ENCODE measurements around the gene CNTNAP2. TPM values are rescaled to one million over a fixed set of nuclear protein-coding genes. Genes with fewer than 3 reads are reported as not detected.

The CNTNAP2 gene
- total RNA-seq, 2 experiments from 2014 or later = 0.28 TPM; not detected in 1

DNA sequence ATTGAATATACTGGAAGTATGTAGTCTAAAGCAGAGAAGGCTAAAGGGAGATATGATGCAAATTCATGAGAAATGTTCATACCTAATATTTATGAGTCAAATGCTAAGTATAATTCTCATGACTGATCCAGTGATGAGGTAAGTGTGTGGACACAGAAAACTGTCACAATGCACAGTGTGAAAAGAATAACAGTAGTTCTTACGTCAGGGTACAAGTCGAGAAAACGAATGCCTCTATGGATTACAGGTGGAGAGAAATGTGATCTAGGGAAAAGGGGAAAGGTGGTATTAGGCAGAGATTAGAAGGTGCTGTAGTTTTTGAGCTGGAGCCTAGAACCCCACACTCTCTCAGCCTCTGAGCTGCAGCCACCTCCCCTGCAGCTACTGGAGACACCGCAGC is 542.0 kb downstream of the CNTNAP2 start:
- Histone ChIP-seq H3K36me3 (ENCODE audit: insufficient read depth, low read length) (no peaks in the 10 kb centered on the region), H3K4me1 (ENCODE audit: insufficient read depth, low read length, poor library complexity, severe bottlenecking) (no peaks in the 10 kb centered on the region), H3K9me2 (ENCODE audit: insufficient read depth, low read length) (no peaks in the 10 kb centered on the region), H4K20me1 (ENCODE audit: insufficient read depth, low read length) (no peaks in the 10 kb centered on the region), H3K79me2 (ENCODE audit: insufficient read depth, low read depth, low read length) (no peaks in the 10 kb centered on the region), H3K4me3 (ENCODE audit: low read depth, low read length, poor library complexity, severe bottlenecking) (no peak overlapping the region), H2AFZ (ENCODE audit: low read length) (no peak overlapping the region), H3K9me3 (ENCODE audit: low read length) (no peaks in the 10 kb centered on the region), H3K27ac (ENCODE audit: low read depth, low read length, poor library complexity, severe bottlenecking) (no peak overlapping the region), H3K4me2 (ENCODE audit: low read length) (no peak overlapping the region)
- ChIA-PET CTCF (ENCODE audit: unreplicated experiment) (no interaction called here), POLR2A (no interaction called here)
- TF ChIP-seq EZH2phosphoT487 (IDR thresholded peaks at IDR 0.05; ENCODE audit: borderline replicate concordance, low read depth, low read length) = no peak
- TF ChIP-seq CTCF (conservative IDR thresholded peaks at IDR 0.05; ENCODE audit: low read length) = no peak
- DNase-seq (ENCODE audit: low spot score) = no peak
- BruUV-seq (replicated peaks) = no TSS peak
- intact Hi-C loops (cut with micrococcal nuclease; ENCODE audit: unreplicated experiment) = no loop called here

DNA sequence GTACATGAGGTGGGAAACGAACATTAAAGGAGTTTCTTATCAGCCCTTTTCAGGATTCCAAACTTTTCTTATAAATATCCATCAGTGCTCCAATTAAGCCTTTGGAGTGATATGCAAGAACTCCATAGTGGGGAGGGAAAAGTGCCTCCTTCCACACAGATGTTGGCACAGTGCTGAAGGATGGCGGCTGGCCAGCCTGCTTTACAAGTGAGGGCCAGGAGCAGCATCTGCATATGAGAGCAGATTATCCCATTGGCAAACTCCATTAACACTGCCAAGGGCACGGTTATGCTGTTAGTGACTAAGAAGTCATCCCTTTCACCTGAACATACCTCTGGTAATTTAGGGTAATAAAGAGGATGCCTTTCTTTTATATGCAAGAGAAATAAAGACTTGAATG is 543.1 kb downstream of the CNTNAP2 start:
- no peak overlapping the region for H3K4me2 ChIP-seq (ENCODE audit: low read length)
- H3K79me2 ChIP-seq (ENCODE audit: insufficient read depth, low read depth, low read length) = no peaks in the 10 kb centered on the region
- no peak for DNase-seq (ENCODE audit: low spot score)
- ChIA-PET POLR2A (no interaction called here), CTCF (ENCODE audit: unreplicated experiment) (no interaction called here)
- H2AFZ ChIP-seq (ENCODE audit: low read length) = no peak overlapping the region
- no peaks in the 10 kb centered on the region for H3K9me3 ChIP-seq (ENCODE audit: low read length)
- no peak overlapping the region for H3K4me3 ChIP-seq (ENCODE audit: low read depth, low read length, poor library complexity, severe bottlenecking)
- H3K4me1 ChIP-seq (ENCODE audit: insufficient read depth, low read length, poor library complexity, severe bottlenecking) = no peaks in the 10 kb centered on the region
- H3K36me3 ChIP-seq (ENCODE audit: insufficient read depth, low read length) = no peaks in the 10 kb centered on the region
- H3K27ac ChIP-seq (ENCODE audit: low read depth, low read length, poor library complexity, severe bottlenecking) = no peak overlapping the region
- no peaks in the 10 kb centered on the region for H3K9me2 ChIP-seq (ENCODE audit: insufficient read depth, low read length)
- no TSS peak for BruUV-seq (replicated peaks)
- intact Hi-C loops (cut with micrococcal nuclease; ENCODE audit: unreplicated experiment) = no loop called here
- H4K20me1 ChIP-seq (ENCODE audit: insufficient read depth, low read length) = no peaks in the 10 kb centered on the region
- TF ChIP-seq EZH2phosphoT487 (IDR thresholded peaks at IDR 0.05; ENCODE audit: borderline replicate concordance, low read depth, low read length) = no peak
- TF ChIP-seq CTCF (conservative IDR thresholded peaks at IDR 0.05; ENCODE audit: low read length) = no peak

- DNase-seq (ENCODE audit: low spot score) = no peak
- no peaks in the 10 kb centered on the region for H3K36me3 ChIP-seq (ENCODE audit: insufficient read depth, low read length)
- H3K4me3 ChIP-seq (ENCODE audit: low read depth, low read length, poor library complexity, severe bottlenecking) = no peak overlapping the region
- CTCF ChIA-PET (ENCODE audit: unreplicated experiment) = no interaction called here
- intact Hi-C loops (cut with micrococcal nuclease; ENCODE audit: unreplicated experiment) = no loop called here
- no TSS peak for BruUV-seq (replicated peaks)
- H3K27ac ChIP-seq (ENCODE audit: low read depth, low read length, poor library complexity, severe bottlenecking) = no peak overlapping the region
- no peaks in the 10 kb centered on the region for H3K9me3 ChIP-seq (ENCODE audit: low read length)
- no peak overlapping the region for H2AFZ ChIP-seq (ENCODE audit: low read length)
- TF ChIP-seq CTCF (conservative IDR thresholded peaks at IDR 0.05; ENCODE audit: low read length) = no peak
- no peak for TF ChIP-seq EZH2phosphoT487 (IDR thresholded peaks at IDR 0.05; ENCODE audit: borderline replicate concordance, low read depth, low read length)
- no peaks in the 10 kb centered on the region for H3K4me1 ChIP-seq (ENCODE audit: insufficient read depth, low read length, poor library complexity, severe bottlenecking)
- POLR2A ChIA-PET = no interaction called here
- no peak overlapping the region for H3K4me2 ChIP-seq (ENCODE audit: low read length)
- no peaks in the 10 kb centered on the region for H3K9me2 ChIP-seq (ENCODE audit: insufficient read depth, low read length)
- H4K20me1 ChIP-seq (ENCODE audit: insufficient read depth, low read length) = no peaks in the 10 kb centered on the region
- no peaks in the 10 kb centered on the region for H3K79me2 ChIP-seq (ENCODE audit: insufficient read depth, low read depth, low read length)
Measured at GRCh38 chr7:146660839-146661238, 544.2 kb downstream of the CNTNAP2 start.
